NCI-H524 (cell line): ENCODE measurements around the gene LAMA3.

Source experiments
- DNase-seq, 2 experiments: peaks; one replicate each; lab custom pipeline; 2025; lab: John Stamatoyannopoulos, UW

The LAMA3 gene

DNA sequence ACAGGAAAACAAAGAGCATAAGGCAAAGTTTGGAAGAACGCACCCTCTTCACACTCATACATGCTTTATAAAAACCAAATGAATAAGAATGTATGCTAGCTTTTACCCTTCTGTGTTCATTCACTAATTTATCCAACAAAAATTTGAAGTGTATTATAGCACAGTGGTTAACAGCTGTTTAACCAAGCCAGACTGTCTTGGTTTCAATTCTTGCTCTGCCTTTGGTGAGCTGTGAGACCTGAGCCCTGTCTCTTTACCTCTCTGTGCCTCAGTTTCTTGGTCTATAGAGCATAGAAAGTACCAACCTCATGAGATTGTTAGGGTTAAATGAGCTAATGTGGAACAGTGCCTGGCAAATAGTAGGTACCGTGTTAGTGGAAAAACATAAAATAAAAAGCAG, 220.8 kb downstream of the LAMA3 start:
- DNase-seq, result no peak

DNA sequence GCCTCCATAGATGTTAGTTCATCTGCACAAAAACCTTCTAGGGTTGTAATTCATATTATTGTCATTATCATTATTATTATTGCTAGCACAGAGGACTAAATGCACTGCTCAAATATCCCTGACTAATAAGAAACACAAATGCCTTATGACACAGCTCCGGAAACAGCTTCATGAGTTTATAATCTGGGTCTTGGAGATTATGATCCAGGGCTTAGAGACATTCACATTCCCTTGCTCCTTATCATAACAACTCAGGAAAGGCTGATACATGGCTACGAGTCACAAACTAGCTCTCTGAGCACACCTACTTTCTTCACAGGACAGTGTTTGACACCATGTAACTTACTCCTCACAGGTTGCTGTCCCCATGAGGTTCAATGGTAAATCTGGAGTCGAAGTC, 223.1 kb downstream of the LAMA3 start:
- no peak for DNase-seq

DNA sequence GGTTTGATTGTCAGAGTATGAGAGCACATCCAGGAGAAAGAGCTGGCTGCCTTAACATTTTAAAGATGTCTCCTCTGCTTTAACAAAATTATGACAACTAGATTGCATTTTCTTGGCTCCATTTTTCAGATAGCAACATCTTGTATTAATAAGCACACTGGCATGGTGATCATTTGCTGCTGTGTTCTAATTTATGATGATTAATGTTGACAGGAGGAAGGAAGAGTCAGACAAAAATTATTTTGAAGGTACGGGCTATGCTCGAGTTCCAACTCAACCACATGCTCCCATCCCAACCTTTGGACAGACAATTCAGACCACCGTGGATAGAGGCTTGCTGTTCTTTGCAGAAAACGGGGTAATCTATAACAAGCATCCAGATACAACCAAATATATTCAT, 227.1 kb downstream of the LAMA3 start:
- DNase-seq, result no peak

DNA sequence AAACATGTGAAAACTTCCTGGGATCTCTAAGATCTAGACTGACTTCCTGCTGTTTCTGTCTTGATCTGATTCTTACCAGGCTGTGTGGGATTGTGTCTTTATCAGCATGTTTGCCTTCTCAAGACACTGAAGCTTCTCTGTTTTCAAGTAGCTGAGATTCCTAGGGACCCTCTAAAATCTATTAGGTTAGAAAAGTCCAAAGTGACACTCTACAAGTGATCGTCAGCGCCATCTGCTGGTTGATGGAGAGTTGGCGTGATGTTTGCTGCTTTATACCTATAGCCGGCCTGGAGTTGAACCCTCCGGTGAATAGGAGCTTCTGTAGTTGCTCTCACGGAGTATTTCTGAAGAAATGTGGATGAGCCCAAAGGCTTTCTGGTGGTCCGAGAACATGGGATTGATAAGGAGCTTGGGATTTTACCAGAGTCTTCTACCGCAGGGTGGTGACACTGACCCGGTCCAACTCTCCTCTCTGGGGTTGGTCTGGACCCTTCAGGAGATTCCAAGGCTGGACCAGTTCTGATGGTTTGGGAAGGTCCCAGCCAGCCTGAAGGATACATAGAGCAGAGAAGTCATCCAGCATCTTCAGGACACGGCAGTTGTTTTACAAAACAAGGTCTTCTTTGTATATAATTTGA, 229.3 kb downstream of the LAMA3 start:
- DNase-seq, result peak; percentile 60 to 61

DNA sequence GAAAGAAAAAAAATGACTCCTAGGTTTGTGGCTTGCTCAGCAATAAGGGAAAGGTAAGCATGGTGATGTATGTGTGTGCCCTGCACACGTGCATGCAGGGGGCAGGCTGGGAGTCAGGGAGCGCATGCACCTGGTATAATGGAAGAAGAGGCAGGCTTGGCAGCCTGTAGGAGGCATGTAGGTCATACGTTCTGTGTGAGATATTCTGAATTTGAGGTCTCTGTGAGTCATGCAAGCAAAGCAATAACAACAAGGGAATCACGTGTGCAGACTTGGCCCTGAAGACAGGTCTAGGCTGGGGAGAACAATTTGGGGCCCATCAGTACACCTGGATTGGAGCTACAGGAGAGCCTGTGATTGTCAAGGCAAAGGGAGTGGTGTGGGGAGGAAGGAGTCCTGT, 230.8 kb downstream of the LAMA3 start:
- DNase-seq, result no peak

DNA sequence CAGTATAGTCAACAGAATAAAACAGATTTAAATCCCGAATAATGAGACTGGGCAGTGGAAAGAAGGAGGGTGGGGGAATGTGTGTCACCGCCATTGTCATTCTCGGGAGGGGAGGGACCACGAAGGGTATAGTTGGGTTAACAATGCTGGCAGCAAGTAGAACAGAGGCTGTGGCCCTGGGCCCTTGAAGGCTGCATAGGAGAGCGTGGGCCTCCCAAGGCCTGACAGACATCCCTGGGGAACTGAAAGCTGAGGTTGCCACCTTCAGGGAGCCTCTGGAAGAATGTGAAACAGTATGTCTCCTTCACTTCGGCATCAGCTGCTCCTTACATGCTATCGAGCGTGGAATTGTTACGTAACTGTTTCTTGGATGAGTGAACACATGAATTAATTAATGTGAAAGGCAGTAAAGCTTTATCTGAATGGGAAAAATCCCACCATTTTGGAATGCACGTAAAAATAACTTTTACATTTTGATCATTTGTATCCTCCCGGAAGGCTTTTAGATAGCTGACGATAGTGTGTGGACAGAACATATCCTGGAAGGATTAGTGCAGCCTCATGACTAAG, 232.5 kb downstream of the LAMA3 start:
- no peak for DNase-seq

DNA sequence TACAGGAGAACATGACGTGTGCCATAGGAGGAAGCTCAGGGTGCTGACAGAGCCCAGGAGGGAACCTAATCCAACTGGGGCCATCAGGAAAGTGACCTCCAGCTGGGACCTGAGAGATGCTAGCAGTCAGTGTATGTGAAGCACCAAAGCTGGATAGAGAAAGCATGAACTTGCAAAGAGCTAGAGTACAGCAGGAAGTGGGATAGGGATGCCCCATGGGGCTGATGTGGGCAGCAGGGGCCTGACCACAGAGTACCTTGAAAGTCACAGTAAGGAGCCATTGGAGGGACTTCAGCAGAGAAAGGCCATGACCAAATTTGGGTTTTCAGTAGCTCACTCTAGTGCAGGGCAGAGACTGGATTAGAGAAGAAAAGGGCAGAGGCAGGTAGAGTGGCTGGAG, 233.7 kb downstream of the LAMA3 start:
- DNase-seq, result no peak

DNA sequence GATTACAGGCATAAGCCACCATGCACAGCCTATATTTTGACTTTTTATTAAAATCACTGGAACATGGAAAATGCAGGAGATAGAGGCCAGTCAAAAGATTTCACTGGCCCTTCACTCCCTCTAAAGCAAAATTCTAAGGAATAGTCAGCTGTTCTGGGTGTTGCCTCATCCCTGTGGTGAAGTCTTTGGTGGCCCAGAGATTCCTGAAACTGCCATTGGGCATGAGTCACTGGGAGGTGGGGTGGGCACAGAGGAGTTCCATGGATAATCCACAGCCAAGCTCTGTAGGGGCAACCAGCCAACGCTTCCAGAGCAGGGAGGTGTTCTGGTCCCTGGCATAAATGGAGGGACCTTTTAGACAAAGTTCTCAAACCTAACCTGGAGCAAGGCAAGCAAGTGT, 235.6 kb downstream of the LAMA3 start:
- no peak for DNase-seq

DNA sequence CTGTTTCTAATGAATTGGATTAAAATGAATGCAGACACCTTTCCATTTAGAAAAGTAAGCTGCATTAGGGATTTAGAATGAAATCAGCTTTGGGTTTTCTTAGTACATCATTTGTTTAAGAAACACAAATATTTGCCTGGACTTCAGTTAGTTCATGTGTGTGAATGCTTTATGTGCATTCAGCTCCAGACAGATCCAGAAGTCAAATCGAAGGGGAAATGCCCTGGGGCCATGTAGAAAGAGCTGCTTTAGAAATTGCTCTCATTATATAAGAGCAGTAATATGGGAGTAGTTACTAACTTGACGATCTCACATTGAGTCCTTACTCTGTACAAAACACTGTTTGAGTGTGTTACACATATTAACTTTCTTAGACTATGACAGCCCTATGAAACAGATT, 237.3 kb downstream of the LAMA3 start:
- no peak for DNase-seq

DNA sequence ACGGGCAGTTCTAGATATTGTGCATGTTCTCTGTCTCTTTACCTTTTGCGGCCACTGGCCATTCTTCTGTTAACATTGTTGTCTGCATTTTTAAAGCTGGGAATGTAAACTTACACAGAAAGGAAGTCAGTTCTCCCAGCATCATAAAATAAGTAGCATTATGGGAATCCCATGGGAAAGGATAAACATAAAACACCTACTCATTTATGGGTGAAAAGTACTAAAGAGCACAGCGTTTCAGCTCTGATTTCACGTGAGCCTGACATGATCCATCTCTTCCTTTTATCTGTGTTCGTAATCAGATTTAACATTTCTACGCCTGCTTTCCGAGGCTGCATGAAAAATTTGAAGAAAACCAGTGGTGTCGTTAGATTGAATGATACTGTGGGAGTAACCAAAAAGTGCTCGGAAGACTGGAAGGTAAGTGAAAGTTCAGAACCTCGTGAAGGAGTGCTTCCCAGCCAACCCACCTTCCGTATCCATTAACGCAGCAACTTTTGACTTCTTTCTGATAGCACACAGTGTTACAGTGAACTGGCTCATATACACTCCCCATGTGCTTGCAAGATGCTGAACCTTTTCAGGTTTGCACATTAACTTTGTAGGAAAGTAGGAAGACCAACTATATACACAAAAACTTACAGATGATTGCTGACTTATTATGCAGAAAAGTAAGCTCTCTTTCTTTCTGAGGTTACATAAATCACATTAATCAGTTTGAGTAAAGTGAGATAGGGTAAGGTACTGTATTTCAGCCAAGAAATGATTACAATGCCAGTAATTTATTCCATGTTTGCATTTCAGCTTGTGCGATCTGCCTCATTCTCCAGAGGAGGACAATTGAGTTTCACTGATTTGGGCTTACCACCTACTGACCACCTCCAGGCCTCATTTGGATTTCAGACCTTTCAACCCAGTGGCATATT, 238.8 kb downstream of the LAMA3 start:
- no peak for DNase-seq

DNA sequence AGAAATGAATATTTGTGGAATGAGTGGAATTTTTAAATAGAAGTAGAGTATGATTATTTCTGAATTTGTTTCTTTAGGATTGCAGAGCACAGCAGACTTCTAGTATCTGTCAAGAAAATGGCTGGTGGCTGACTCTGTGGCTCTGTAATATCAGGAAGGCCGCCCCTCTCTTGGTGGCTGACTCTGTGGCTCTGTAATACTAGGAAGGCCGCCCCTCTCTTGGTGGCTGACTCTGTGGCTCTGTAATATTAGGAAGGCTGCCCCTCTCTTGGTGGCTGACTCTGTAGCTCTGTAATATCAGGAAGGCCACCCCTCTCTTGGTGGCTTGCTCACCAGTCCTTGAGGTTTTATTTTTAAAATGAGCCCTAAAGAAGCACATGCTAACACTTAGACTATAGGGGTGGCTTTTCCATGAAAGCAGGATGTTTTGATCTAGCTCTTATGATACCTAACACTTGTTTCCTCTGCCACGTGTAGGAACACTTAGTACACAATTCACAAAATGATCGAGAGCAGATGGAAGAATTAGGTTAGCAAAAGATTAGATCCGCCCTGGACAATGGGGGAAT, 240.2 kb downstream of the LAMA3 start:
- DNase-seq, result no peak

DNA sequence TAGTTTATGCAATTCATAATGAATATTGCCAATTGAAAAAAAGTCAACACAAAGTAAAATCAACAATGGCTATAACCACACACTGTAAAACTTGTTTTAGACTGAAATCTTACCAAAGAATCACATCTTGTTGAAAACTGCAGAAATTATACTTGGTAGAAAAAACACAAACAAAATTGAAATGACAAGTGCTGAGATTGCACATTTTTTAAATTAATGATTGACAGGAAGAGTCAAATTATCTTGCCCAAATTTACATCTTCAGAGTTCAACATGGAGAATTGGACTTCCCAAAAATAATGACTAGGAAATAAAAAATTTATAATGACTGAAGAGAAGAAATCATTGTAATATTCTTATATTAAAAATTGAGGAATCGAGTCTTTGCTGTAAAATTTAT, 240.7 kb downstream of the LAMA3 start:
- DNase-seq, result no peak

DNA sequence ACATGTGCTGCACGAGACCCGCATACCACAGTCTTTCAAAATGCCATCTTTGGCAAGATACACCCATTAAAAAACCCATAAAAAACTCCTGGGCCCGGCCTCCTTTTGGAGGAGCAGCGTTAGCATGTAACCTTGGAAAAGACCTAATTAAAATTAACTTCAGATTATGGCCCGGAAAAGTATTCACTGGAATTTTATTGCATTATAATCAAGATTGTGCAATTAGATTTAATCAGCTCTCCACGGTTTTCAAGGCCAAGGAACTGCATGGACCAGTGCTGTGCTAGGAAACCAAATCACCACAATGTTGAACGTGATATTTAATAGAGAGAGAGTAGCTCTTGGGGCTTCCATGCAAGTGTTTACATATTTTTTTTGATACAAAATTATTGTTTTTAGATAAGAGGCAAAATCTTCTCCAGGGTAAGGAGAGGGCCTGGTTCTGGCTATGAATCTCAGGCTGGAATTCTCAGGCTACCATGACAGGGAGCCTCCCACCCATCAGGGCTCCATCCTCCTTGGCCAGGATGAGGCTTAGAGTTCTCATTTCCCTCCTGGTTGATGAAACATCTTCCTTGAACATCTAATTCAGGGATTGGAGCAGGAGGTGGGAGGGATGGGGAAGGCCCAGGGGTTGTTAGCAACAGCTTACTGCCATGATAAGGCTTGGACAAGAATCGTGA, 243.3 kb downstream of the LAMA3 start:
- DNase-seq, result no peak

DNA sequence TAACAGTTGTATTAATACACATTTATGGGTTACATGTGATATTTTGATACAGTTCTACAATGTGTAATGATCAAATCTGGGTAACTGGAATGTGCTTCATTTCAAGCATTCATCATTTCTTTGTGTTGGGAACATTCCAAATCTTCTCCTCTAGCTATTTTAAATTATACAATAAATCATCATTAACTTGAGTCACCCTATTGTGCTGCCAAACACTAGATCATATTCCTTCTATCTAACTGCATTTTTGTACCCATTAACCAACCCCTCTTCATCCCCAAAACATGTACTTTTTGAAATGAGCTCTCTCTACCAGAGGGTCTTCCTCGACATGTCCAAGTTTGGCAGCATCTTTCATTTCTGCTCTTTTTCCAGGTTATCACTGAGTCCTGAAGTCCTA, 244.2 kb downstream of the LAMA3 start:
- no peak for DNase-seq

DNA sequence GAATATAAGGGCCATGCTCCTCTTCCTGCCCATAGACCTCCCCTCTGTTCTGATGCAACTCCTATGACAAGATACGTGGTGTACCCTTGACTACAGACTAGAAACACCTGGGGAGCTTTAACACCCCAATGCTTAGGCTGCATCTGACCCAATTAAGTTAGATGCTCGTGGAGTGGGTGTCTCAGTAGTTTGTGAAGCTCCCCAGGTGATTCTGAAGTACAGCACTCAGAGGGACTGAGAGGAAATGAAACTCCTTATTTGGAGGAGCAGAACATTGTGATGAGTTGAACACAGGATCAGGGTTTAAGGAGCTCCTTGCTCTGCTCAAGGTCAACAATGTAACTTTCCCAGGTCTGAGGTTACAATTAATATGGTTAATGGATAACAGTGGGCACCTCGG, 245.0 kb downstream of the LAMA3 start:
- DNase-seq, result no peak

DNA sequence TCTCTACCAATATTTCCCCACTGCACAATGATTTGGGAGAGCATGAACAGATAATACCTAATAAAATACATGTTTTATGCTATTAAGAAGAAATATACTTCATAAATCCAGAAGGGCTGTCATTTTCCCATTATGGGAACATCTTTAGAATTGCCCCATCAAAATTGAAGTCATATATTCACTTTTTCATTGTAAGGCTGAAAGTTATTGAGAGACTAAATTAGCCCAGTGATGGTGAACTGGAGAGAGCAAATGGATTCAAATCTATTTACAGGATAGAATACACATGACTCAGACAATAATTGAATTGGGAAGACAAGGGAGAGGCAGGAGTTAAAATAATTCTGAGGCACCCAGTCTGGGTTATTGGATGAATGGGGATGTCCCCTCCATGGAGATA, 245.6 kb downstream of the LAMA3 start:
- no peak for DNase-seq

DNA sequence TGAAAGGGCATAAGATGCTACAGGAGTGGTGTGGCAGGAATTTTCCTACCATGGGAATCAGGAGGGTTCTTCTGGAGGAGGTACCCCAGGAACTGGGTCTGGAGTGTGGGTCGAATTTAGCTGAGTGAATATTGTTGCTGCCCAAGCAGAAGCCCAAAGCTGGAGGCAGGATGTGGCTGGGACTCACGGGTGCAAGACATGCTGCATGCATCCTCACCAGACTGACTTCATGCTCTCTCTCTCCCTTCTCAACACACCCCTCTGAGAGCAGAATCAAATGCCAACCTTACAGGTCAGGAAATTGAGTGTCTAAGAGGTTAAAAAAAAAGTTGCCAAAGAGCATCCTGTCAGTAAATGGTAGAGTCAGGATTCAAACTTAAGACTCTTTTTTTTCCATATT, 246.6 kb downstream of the LAMA3 start:
- no peak for DNase-seq

DNA sequence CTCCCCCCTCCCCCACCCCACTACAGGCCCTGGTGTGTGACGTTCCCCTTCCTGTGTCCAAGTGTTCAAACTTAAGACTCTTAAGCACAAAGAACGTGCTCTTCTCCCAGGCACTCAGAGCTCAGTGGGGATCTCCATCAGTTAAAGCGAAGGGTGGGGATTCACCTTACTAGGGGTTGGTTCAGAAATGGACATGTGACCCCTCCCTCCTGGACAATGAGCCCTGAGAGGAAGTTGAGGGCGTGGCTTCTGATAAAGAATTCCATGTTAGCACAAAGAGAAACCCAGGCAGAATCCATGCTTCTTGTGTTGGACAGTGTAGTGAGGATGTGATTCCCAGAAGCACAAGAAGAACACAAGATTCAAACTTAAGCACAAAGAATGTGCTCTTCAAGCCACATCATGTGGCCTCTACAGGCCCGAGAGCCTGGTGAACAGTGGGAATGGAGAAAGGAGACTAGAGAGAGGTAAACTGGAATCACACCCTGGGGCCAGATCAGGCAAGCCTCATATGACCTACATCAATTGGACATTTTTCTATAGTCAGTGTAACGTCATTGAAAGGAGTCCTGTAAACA, 247.2 kb downstream of the LAMA3 start:
- DNase-seq, result no peak

DNA sequence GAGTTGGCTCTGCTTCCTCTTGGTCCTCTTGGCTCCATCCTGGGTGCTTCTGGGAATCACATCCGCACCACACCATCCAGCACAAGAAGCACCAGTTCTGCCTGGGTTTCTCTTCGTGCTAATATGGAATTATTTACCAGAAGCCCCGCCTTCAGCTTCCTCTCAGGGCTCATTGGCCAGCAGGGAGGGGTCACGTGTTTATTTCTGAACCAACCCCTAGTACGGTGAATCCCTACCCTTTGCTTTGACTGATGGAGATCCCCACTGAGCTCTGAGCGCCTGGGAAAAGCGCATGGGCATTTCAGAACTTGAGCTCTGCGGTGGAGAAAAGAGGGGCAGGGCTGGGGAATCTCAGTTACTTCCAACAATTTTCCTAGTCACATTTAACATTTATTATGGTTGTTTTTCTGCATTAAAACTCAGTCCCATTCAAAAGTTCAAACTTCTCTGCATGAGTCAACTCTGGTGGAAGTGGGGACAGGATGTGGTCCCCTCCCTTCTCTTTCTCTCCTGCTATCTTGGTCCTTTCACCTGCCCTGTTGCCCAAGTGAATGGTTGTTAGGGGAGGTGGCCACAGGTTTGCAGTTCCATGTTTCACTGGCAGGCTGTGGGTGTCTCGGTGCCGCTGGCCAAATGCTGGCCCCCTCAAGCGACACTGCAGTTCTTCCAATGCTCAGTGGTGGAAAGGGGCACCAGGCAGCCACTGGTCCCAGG, 248.9 kb downstream of the LAMA3 start:
- no peak for DNase-seq

DNA sequence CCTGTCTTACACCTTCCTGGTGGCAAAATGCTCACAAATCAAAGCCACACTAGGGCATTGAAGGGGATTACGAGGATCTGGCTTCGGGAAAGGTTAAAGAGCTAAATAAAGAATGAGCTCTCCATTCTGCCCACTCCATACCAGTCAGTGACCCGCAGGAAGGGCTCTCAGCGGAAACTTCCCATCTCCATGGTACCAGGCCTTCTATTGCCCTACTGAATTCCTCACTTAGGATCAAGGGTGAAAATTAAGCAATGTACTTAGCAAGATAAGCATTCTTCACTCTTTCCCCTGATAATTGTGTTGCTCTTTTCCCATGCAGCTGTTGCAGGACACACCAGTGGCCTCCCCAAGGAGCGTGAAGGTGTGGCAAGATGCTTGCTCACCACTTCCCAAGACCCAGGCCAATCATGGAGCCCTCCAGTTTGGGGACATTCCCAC, 249.7 kb downstream of the LAMA3 start:
- no peak for DNase-seq

DNA sequence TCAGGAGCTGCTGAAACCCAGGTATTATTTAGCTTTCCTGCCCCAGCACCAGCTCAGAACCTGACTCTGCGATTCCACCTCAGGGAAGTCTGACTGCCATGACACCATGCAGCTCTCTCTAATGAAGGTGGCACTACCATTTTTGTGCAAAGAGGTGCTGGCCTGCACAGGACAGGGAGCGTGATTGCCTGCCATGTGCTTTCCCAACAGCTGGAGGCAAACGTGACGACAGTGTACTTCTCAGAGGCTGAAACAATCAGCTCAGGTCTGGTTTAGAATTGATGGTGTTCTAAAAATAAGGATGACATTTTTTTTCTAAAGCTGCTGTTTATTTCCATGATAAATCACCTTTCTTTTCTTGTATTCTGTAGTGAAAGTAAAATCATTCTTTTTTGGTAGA, 250.1 kb downstream of the LAMA3 start:
- DNase-seq, result no peak
